ENCODE measurements around the gene ZNF362. TPM values are rescaled to one million over a fixed set of nuclear protein-coding genes. Genes with fewer than 3 reads are reported as not detected.

ZNF362 gene
- total RNA-seq, 1 experiment from 2014 or later: 10.8 TPM

- H3K27me3 ChIP-seq (ENCODE audit: low read length): no peaks in the 10 kb centered on the region
- no peak overlapping the region for H3K4me3 ChIP-seq (ENCODE audit: low read length)
- H3K27ac ChIP-seq (ENCODE audit: low read length): 0 out of 2 replicates have a peak overlapping the region, but pooled peaks have one; percentile 11
- TF ChIP-seq EZH2phosphoT487 (IDR thresholded peaks at IDR 0.05; ENCODE audit: borderline replicate concordance, low read length) (no peak), CTCF (conservative IDR thresholded peaks at IDR 0.05; ENCODE audit: low read depth, low read length) (no peak), EZH2 (IDR thresholded peaks at IDR 0.05; ENCODE audit: low read length, unreplicated experiment) (no peak)
- peaks cover 17% of the 10 kb centered on the region for H3K4me1 ChIP-seq (ENCODE audit: insufficient read depth, low read length)
- no peaks in the 10 kb centered on the region for H3K9me3 ChIP-seq (ENCODE audit: low read length)
- H3K9ac ChIP-seq (ENCODE audit: low read length): no peak overlapping the region
- H3K9me2 ChIP-seq (replicated peaks; ENCODE audit: low read length): no peaks in the 10 kb centered on the region
- CTCF ChIA-PET: interaction anchor here (1.1 kb wide), 1 partner anchor 32 kb away, joined by 3 read pairs; no protein-coding TSS in a partner anchor
- H3K36me3 ChIP-seq (ENCODE audit: low read depth, low read length): peaks cover 96% of the 10 kb centered on the region
- H2AFZ ChIP-seq (ENCODE audit: low read length): no peak overlapping the region
- ATAC-seq (peak; percentile 69), DNase-seq (peak; percentile 80)
- BruUV-seq (replicated peaks): no TSS peak
- H3K4me2 ChIP-seq (ENCODE audit: low read length): no peak overlapping the region
- peaks cover 4% of the 10 kb centered on the region for H3F3A ChIP-seq (ENCODE audit: low read length, unreplicated experiment)
- intact Hi-C loops (cut with micrococcal nuclease): no loop called here
- peaks cover 18% of the 10 kb centered on the region for H4K20me1 ChIP-seq (ENCODE audit: low read length)
- POLR2A ChIA-PET (ENCODE audit: unreplicated experiment): interaction anchor here (0.6 kb wide), 1 partner anchor 216 kb away, joined by 5 read pairs; no protein-coding TSS in a partner anchor
- H3K79me2 ChIP-seq (ENCODE audit: low read length): peaks cover 13% of the 10 kb centered on the region
These were observed 71.5 kb downstream of the ZNF362 start for GRCh38 chr1:33327587-33328325.

- DNase-seq (no peak), ATAC-seq (no peak)
- no peaks in the 10 kb centered on the region for H3K9me3 ChIP-seq (ENCODE audit: low read length)
- peaks cover 4% of the 10 kb centered on the region for H3F3A ChIP-seq (ENCODE audit: low read length, unreplicated experiment)
- H3K27me3 ChIP-seq (ENCODE audit: low read length): no peaks in the 10 kb centered on the region
- peaks cover 28% of the 10 kb centered on the region for H4K20me1 ChIP-seq (ENCODE audit: low read length)
- intact Hi-C loops (cut with micrococcal nuclease): no loop called here
- H3K79me2 ChIP-seq (ENCODE audit: low read length): peaks cover 24% of the 10 kb centered on the region
- no TSS peak for BruUV-seq (replicated peaks)
- no peak overlapping the region for H3K27ac ChIP-seq (ENCODE audit: low read length)
- peaks cover 17% of the 10 kb centered on the region for H3K4me1 ChIP-seq (ENCODE audit: insufficient read depth, low read length)
- ChIA-PET POLR2A (ENCODE audit: unreplicated experiment) (no interaction called here), CTCF (interaction anchor here (1.1 kb wide), 1 partner anchor 33 kb away, joined by 3 read pairs; no protein-coding TSS in a partner anchor)
- H3K4me3 ChIP-seq (ENCODE audit: low read length): no peak overlapping the region
- H3K4me2 ChIP-seq (ENCODE audit: low read length): no peak overlapping the region
- no peak overlapping the region for H3K9ac ChIP-seq (ENCODE audit: low read length)
- H3K36me3 ChIP-seq (ENCODE audit: low read depth, low read length): peaks cover 96% of the 10 kb centered on the region
- H2AFZ ChIP-seq (ENCODE audit: low read length): no peak overlapping the region
- TF ChIP-seq CTCF (conservative IDR thresholded peaks at IDR 0.05; ENCODE audit: low read depth, low read length) (no peak), EZH2 (IDR thresholded peaks at IDR 0.05; ENCODE audit: low read length, unreplicated experiment) (no peak), EZH2phosphoT487 (IDR thresholded peaks at IDR 0.05; ENCODE audit: borderline replicate concordance, low read length) (no peak)
- H3K9me2 ChIP-seq (replicated peaks; ENCODE audit: low read length): no peaks in the 10 kb centered on the region
These were observed 72.5 kb downstream of the ZNF362 start for GRCh38 chr1:33328817-33329216.
